ENCODE data around the gene AXL. TPM values are rescaled to one million over a fixed set of nuclear protein-coding genes. Genes with fewer than 3 reads are reported as not detected.
A peak's percentile ranks its signal among the peaks of the same experiment; 100 is the strongest.
"Not testable (repeated sequence)": the region's sequence is repeated elsewhere in the genome, so short reads cannot be mapped to it uniquely, and the experiment has no call there.

AXL gene
- total and polyA plus RNA-seq, 9 of the 15 experiments (the other 6 are each of a cell fraction or from before 2014, with no cell fraction given) = 0.80 to 6.6 (median 1.6) TPM

DNA sequence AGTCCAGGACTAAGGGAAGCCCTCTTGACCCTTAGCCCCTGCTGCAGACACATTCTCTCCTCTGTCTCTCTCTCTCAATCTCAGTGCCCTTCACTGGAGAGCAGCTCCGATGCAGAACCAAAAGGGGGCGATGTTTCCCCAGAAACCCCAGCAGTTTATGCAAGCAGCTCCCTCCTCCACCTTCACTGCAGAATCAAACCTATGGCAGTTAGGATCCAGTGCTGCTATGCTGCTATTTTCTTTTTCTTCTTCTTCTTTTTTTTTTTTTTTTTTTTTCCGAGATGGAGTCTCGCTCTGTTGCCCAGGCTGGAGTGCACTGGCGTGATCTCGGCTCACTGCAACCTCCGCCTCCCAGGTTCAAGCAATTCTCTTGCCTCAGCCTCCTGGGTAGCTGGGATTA, 14.7 kb upstream of the AXL start:
- WGBS (ENCODE audit: insufficient coverage, low coverage, missing lambda C conversion rate) = 0% methylated on average over 2 of the region's 7 CpGs
- DNase-seq (ENCODE audit: extremely low read depth in 1 of 4, low spot score in 3 of 4) (peak; percentile 56 to 89 (median 68)), ATAC-seq (peak; percentile 96), FAIRE-seq (peak; percentile 96)
- not testable (repeated sequence) for H3K27ac ChIP-seq (ENCODE audit: extremely low read depth, low read depth, low read length); H4K20me1 ChIP-seq (replicated peaks; ENCODE audit: control insufficient read depth, insufficient read depth, low read length); H3K9ac ChIP-seq (ENCODE audit: insufficient read depth in 1 of 2, low read depth in 2 of 2, low read length in 2 of 2); H2AFZ ChIP-seq (ENCODE audit: low read depth, low read length); H3K9me1 ChIP-seq (ENCODE audit: control insufficient read depth, insufficient read depth, low read length); H3K4me3 ChIP-seq; H3K36me3 ChIP-seq (ENCODE audit: control insufficient read depth, insufficient read depth, low read length); H3K79me2 ChIP-seq (ENCODE audit: control insufficient read depth, insufficient read depth, low read length); BruUV-seq (replicated peaks); H3K4me2 ChIP-seq (ENCODE audit: insufficient read depth, low read length); H3K9me3 ChIP-seq (replicated peaks; ENCODE audit: control insufficient read depth, insufficient read depth, low read depth, low read length)
- POLR2A ChIA-PET = interaction anchor here (0.6 to 3.3 kb wide), 5 partner anchors 17 to 147 kb away, joined by 3 to 16 read pairs (median 3); partner anchors contain the start of gene HNRNPUL1
- intact Hi-C loops (cut with micrococcal nuclease) (loop anchor here (1.0 to 10.0 kb wide), 3 partner anchors 58 to 240 kb away; partner anchors contain the start of gene ERICH4), in situ Hi-C loops (cut with MboI) (loop anchor here (5.0 to 10.0 kb wide), 2 partner anchors 58 to 370 kb away; partner anchors contain the start of genes CEACAM21 and HNRNPUL1)
- Histone ChIP-seq H3K4me1 (replicated peaks in 1 of 2; ENCODE audit: control insufficient read depth in 2 of 2, insufficient read depth in 2 of 2, low read length in 2 of 2) (peaks cover 10 to 15% of the 10 kb centered on the region in 2 experiments; a peak in 4 of 5 replicates), H3K27me3 (ENCODE audit: control insufficient read depth in 2 of 2, insufficient read depth in 2 of 2, low read length in 2 of 2) (peaks cover 0 to 19% of the 10 kb centered on the region in 2 experiments; a peak in 2 of 5 replicates)
- CTCF ChIA-PET (ENCODE audit: low intra/inter-chr PET ratio) = interaction anchor here (0.6 to 3.8 kb wide), 8 partner anchors 57 to 495 kb away, joined by 3 to 25 read pairs (median 4); no protein-coding TSS in a partner anchor
- TF ChIP-seq, protein P1, sequence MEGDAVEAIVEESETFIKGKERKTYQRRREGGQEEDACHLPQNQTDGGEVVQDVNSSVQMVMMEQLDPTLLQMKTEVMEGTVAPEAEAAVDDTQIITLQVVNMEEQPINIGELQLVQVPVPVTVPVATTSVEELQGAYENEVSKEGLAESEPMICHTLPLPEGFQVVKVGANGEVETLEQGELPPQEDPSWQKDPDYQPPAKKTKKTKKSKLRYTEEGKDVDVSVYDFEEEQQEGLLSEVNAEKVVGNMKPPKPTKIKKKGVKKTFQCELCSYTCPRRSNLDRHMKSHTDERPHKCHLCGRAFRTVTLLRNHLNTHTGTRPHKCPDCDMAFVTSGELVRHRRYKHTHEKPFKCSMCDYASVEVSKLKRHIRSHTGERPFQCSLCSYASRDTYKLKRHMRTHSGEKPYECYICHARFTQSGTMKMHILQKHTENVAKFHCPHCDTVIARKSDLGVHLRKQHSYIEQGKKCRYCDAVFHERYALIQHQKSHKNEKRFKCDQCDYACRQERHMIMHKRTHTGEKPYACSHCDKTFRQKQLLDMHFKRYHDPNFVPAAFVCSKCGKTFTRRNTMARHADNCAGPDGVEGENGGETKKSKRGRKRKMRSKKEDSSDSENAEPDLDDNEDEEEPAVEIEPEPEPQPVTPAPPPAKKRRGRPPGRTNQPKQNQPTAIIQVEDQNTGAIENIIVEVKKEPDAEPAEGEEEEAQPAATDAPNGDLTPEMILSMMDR (IDR thresholded peaks at IDR 0.05 in 2 of 3, conservative IDR thresholded peaks at IDR 0.05 in 1 of 3; ENCODE audit: insufficient read depth in 2 of 3, low read depth in 1 of 3, low read length in 3 of 3) = peak; percentile 90 to 98 (median 93)
- peak; percentile 27 for TF ChIP-seq BRD9 (IDR thresholded peaks at IDR 0.05; ENCODE audit: low read depth, partially characterized antibody)
- TF ChIP-seq DEAF1 (CRISPR knock-in tag; IDR thresholded peaks at IDR 0.05) = peak; percentile 95
- TF ChIP-seq STAG1 (CRISPR knock-in tag; IDR thresholded peaks at IDR 0.05; ENCODE audit: borderline replicate concordance) = peak; percentile 58; the same call in 1 of the 2 replicates
- peak; percentile 91 for TF ChIP-seq SMC3 (conservative IDR thresholded peaks at IDR 0.05; ENCODE audit: insufficient read depth, low read depth, low read length)
- TF ChIP-seq RAD21 (CRISPR knock-in tag; conservative IDR thresholded peaks at IDR 0.05 in 1 of 2, IDR thresholded peaks at IDR 0.05 in 1 of 2) = peak; percentile 91 to 98
- TF ChIP-seq, protein P2, sequence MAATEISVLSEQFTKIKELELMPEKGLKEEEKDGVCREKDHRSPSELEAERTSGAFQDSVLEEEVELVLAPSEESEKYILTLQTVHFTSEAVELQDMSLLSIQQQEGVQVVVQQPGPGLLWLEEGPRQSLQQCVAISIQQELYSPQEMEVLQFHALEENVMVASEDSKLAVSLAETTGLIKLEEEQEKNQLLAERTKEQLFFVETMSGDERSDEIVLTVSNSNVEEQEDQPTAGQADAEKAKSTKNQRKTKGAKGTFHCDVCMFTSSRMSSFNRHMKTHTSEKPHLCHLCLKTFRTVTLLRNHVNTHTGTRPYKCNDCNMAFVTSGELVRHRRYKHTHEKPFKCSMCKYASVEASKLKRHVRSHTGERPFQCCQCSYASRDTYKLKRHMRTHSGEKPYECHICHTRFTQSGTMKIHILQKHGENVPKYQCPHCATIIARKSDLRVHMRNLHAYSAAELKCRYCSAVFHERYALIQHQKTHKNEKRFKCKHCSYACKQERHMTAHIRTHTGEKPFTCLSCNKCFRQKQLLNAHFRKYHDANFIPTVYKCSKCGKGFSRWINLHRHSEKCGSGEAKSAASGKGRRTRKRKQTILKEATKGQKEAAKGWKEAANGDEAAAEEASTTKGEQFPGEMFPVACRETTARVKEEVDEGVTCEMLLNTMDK (IDR thresholded peaks at IDR 0.05; ENCODE audit: borderline replicate concordance, insufficient read depth, low read depth, low read length, poor library complexity, severe bottlenecking) = peak; percentile 5
- TF ChIP-seq BHLHE40 (IDR thresholded peaks at IDR 0.05; ENCODE audit: low read length) = peak; percentile 42
- peak; percentile 38; the same call in 1 of the 2 replicates for TF ChIP-seq SMAD4 (CRISPR knock-in tag; conservative IDR thresholded peaks at IDR 0.05)
- TF ChIP-seq CEBPB (tag; IDR thresholded peaks at IDR 0.05) = peak; percentile 31; the same call in 1 of the 2 replicates
- TF ChIP-seq EP300 (IDR thresholded peaks at IDR 0.05; ENCODE audit: low read length) = peak; percentile 15; the same call in 1 of the 2 replicates
